GM18907 (cell line): ENCODE data around the gene CDIP1.
"Not testable (repeated sequence)": the region's sequence is repeated elsewhere in the genome, so short reads cannot be mapped to it uniquely, and the experiment has no call there.

Experiments used
- ATAC-seq: cut with Tn5 transposase; IDR thresholded peaks from one replicate; pipeline ENCODE4 v1.9.1; 2021; ENCODE audit warnings: mild to moderate bottlenecking, moderate library complexity; ENCODE audit not compliant: unreplicated experiment

The CDIP1 gene

GRCh38 chr16:4538350-4539235 lies at the start of gene CDIP1:
Gene CDIP1, minus strand, starts transcription at chr16:4538773. Its CDS starts 24,643 bp downstream, at chr16:4514130.
- peak; percentile 85 for ATAC-seq

DNA sequence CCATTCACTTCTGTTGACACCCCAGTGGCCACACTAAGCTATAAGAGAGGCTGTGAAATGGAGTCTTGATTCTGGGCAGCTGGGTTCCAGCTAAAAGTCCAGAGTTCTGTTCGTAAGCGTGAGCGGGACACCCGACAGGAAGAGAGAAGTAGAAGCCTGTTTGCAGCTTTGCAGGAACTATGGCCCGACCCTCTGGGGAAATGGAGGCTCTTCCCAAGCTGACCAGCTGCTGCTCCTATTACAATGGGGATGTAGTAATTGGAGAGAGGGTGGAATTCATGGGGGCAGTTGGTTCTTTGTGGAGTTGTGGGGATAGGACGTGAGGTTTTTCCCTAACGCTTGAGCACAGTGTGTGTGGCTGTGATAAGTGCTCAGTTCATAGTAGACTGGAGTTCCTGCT lies 47.7 kb upstream of the CDIP1 start:
- ATAC-seq = no peak

GRCh38 chr16:4583906-4584305 lies 45.3 kb upstream of the CDIP1 start:
- no peak for ATAC-seq

DNA sequence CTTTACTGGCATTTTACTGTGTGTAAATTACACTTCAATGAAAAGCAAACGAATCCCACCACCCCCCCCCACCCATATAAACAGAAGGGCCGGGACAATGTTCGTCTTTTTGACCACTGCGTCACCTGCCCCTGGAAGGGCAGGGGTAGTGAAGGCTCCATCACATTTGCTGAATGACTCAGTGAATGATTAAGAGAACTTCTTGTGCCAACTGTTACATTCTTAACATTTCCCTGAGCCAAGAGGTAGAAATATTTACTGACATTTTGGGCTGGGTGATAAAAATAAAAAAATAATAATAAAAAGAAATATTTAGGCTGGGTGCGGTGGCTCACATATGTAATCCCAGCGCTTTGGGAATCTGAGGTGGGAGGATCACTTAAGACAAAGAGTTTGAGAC lies 41.7 kb upstream of the CDIP1 start:
- no peak for ATAC-seq

- ATAC-seq = no peak
Observed at GRCh38 chr16:4578961-4579530, 40.5 kb upstream of the CDIP1 start.

DNA sequence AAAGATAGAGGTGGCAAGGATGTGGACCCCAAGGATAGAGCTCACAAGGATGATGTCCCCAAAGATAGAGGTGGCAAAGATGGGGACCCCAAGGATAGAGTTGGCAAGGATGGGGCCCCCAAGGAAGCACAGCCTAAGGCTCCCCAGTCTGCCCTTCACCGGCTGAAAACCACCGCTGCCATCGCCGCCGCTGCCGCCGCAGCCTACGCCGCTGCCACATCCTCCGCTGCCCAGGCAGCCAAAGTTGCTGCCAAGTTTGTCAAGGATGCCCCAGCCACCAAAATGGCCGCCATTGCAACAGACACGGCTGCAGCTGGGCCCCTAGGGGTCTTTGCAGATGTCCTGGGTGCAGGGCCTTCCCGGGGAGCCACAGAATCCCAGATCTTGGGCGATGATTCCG lies 37.4 kb upstream of the CDIP1 start:
- ATAC-seq = no peak

- ATAC-seq = no peak
Observed at GRCh38 chr16:4574919-4575705, 36.5 kb upstream of the CDIP1 start.

- ATAC-seq = not testable (repeated sequence)
Observed at GRCh38 chr16:4573926-4574325, 35.4 kb upstream of the CDIP1 start.

DNA sequence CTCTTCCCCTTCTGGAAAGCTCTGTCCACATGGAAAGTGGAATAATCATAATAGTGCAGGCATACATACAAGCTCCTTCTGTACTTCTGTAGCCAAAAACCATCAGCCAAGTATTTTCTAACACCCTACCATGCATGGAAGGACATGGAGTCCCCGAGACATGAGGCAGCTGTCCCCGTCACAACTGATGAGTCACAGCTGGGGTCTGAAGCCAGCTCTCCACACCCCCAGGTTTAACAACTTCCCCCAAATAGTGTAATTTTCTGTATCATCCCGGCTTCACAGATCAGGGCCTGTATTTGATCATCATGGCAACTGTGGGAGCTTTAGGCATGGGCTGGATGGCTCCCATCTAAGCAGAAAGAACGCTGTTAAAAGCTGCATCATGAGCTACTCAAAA lies 34.1 kb upstream of the CDIP1 start:
- no peak for ATAC-seq

DNA sequence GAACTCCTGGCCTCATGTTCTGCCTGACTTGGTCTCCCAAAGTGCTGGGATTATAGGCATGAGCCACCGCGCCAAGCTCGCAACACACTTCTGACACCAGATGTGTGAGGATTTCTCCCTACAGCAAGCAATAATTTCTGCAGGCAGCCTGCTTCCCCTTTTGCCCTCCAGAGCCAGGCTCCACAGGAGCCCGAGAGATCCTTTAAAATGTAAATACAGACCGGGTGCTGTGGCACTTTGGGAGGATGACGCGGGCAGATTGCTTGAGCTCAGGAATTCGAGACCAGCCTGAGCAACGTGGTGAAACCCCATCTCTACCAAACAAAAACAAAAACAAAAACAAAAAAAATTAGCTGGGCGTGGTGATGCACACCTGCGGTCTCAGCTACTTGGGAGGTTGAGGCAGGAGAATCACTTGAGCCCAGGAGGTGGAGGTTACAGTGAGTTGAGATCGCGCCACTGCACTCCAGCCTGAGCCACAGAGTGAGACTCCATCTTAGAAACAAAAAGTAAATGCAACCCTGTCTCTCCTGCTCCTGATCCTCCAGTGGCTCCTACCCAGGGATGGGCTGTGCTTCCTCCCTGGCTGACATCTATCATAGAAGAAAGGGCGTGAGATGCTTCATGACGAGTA lies 32.2 kb upstream of the CDIP1 start:
- ATAC-seq = no peak

DNA sequence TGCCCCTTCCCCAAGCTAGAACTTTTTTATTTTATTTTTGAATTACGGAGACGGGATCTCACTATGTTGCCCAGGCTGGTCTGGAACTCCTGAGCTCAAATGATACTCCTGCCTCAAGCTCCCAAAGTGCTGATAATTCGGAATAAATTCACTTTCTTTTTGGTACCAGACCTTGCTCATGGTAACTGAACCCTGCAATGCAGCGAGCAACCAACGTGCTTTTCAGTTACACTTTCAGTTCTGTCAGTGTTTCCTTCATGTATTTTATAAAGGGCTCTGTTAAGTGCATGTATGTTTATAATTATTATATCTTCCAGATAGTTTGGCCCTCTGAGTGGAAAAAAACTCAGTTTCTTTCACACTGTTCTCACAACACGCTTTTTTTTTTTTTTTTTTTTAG lies 31.5 kb upstream of the CDIP1 start:
- no peak for ATAC-seq

DNA sequence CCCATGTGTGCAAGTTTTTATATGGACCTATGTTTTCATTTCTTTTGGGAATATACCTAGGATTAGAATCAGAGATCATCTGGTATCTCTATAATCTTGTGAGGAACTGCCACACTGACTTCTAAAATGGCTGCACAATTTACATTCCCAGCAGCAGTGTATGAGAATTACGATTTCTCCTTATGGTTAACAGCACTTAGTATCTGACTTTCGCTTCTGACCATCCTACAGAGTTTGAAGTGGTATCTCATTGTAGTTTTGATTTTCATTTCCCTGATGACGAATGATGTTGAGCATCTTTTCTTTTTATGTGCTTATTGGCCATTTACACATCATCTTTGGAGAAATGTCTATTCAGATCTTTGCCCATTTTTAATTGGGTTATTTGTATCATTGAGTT lies 27.6 kb upstream of the CDIP1 start:
- ATAC-seq = no peak

- no peak for ATAC-seq
Observed at GRCh38 chr16:4564661-4565267, 26.2 kb upstream of the CDIP1 start.

DNA sequence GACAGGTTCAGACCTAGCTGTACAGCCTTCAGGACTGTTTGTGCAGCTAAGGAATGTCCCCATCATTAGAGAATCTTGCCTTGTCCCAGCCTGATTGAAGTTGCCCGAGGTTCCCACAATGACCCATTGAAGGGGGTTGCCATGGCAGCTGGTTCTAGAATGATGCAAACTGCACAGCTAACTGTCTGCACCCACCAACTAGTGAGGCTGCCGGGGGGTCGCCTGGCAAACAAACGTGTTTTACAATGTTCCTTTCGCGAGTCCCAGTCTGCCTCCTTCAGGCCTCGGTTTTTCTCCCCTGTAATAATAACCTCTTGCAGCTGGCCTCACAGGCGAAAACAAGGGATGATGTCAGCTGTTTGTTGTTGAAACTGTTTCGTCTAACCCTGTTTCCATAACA lies 23.0 kb upstream of the CDIP1 start:
- no peak for ATAC-seq

- no peak for ATAC-seq
Observed at GRCh38 chr16:4557973-4558372, 19.4 kb upstream of the CDIP1 start.

GRCh38 chr16:4556580-4556979 lies 18.0 kb upstream of the CDIP1 start:
- ATAC-seq = no peak

- ATAC-seq = no peak
Observed at GRCh38 chr16:4556112-4556511, 17.5 kb upstream of the CDIP1 start, which contains the start of gene C16orf96. Gene C16orf96, plus strand, starts transcription at chr16:4556340. Its CDS starts 150 bp downstream, at chr16:4556490.

- no peak for ATAC-seq
Observed at GRCh38 chr16:4552541-4552940, 14.0 kb upstream of the CDIP1 start.

DNA sequence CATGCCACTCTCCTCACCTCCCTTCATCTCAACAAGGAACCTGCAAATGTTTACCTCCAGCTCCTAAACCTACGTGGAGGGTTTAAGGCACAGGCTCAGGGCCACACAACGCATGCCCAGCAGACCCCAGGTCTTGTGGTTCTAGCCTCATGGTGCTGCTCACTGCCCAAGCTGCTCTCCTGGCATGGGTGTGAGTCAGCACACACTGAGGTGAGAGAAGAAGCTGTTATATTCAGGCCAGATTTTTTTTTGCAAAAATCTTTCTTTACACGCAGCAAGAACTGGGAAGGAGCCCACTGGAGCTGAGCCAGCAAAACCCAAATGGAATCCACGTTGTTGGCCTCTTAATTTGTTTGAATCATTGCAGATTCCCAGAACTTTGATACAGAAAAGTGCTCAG lies 12.0 kb upstream of the CDIP1 start:
- no peak for ATAC-seq

GRCh38 chr16:4548124-4548523 lies 9.6 kb upstream of the CDIP1 start:
- ATAC-seq = no peak

- no peak for ATAC-seq
Observed at GRCh38 chr16:4544473-4544872, 5.9 kb upstream of the CDIP1 start.
